Pancreas (tissue), 10 donors: ENCODE measurements around the gene NOS1AP. TPM values are rescaled to one million over a fixed set of nuclear protein-coding genes. Genes with fewer than 3 reads are reported as not detected.

ENCODE experiments used
- ATAC-seq, 4 donors: fragments of 200-7000 bp; cut with Tn5 transposase; one replicate each; pipeline versions ENCODE4 v1.8.0 to v1.9.1; 2020; ENCODE audit warnings: mild to moderate bottlenecking in 4 of 4, moderate library complexity in 4 of 4
- DNase-seq, 6 donors: peaks; one replicate each; pipeline ENCODE4 v3.0.0-alpha.2; 2020
- FAIRE-seq: peaks from 2 replicates; lab custom pipeline; 2012; peaks lifted over from hg19 to GRCh38; lab: Jason Lieb, UNC
- H3K27ac ChIP-seq, 4 donors: fragments of 200-600 bp; sonication (generic); 1 replicate in 3 of 4; 2 replicates in 1 of 4; pipeline versions ENCODE4 v1.5.0 to v1.8.0; 2020
- H3K27me3 ChIP-seq, 4 donors: fragments of 200-600 bp; one replicate each; pipeline ENCODE4 v1.8.0; 2021
- H3K36me3 ChIP-seq, 3 donors: fragments of 200-600 bp; sonication (generic) in 1 of 3; one replicate each; pipeline versions ENCODE4 v1.5.0 to v1.8.0; 2020 to 2021
- H3K4me1 ChIP-seq, 3 donors: fragments of 200-600 bp; one replicate each; pipeline ENCODE4 v1.8.0; 2021
- H3K4me3 ChIP-seq, 4 donors: fragments of 200-600 bp; sonication (generic) in 2 of 4; one replicate each; pipeline versions ENCODE4 v1.5.0 to v1.8.0; 2020 to 2021
- H3K9me3 ChIP-seq, 4 donors: fragments of 200-600 bp; one replicate each; pipeline ENCODE4 v1.8.0; 2021
- WGBS, 2 donors: extraction: QIAGEN DNeasy Blood & Tissue Kit; methylation state at CpG; one replicate each; pipeline ENCODE4 v1.1.7; 2013; 5-methylcytosine and 5-hydroxymethylcytosine counted together
- intact Hi-C, 3 donors: fragments of 100-400 bp; cut with DNase I; formaldehyde crosslinking; loops; one replicate each; pipeline versions ENCODE4 v1.11.1 to v1.14.2; 2022
- polyA plus RNA-seq, 2 donors: library from polyadenylated mRNA; stranded (reverse); fragments of 200-250 nt; gene quantifications; one replicate each; pipeline ENCODE4 v1.2.3, GENCODE V29; 2013
- total RNA-seq, 6 donors: library from RNA; stranded (reverse); fragmentation: NEBNext Ultra II Directional in 4 of 6; extraction: Animal tissue kit (Norgen Biotek cat#: 25700) in 4 of 6; gene quantifications; one replicate each; pipeline versions ENCODE4 v1.2.1 to v1.2.4, GENCODE V29; 2021 to 2023
- TF ChIP-seq, protein P1 (sequence below), 4 donors: fragments of 200-600 bp; sonication (generic) in 3 of 4; IDR thresholded peaks; one replicate each; pipeline versions ENCODE4 v1.5.0 to v1.8.0; 2021; ENCODE audit warnings: antibody characterized with exemption in 4 of 4
- donor health status: healthy with polysubstance abuse.
- donor health status: DM: no; HTN: no; CAD: no; lungs with moderate emphysema.
- donor health status: DM: no; HTN: no; CAD: no.
- donor health status: control.
- donor health status: control.
- donor health status: Bipolar disorder and iron deficiency.
- donor health status: DM: yes; HTN: yes; CAD: no.
- donor health status: DM: no; HTN: no; CAD: no.
- donor health status: DM: no; HTN: no; CAD: no.
- donor health status: DM: yes; HTN: yes; CAD: no.

NOS1AP gene
- total and polyA plus RNA-seq, 8 donors = 0.40 to 2.8 (median 1.7) TPM

DNA sequence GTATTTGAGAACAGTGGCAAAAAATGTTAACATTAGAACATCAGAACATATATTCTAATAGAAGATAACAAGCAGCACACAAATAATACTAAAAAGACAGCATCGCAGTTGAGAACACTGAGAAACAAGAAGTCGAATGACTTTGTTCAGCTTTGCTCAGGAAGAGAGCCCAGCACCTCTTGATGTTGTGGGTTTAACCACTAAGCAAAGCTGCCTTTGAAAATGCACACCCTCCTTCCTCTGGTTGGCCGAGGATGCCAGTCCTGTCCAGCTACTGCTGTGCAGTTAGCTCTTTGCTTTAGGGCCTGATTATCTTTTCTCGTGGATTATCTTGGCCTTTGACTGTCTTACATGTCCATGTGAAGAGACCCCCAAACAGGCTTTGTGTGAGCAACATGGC is 246.7 kb downstream of the NOS1AP start:
- TF ChIP-seq, protein P1, sequence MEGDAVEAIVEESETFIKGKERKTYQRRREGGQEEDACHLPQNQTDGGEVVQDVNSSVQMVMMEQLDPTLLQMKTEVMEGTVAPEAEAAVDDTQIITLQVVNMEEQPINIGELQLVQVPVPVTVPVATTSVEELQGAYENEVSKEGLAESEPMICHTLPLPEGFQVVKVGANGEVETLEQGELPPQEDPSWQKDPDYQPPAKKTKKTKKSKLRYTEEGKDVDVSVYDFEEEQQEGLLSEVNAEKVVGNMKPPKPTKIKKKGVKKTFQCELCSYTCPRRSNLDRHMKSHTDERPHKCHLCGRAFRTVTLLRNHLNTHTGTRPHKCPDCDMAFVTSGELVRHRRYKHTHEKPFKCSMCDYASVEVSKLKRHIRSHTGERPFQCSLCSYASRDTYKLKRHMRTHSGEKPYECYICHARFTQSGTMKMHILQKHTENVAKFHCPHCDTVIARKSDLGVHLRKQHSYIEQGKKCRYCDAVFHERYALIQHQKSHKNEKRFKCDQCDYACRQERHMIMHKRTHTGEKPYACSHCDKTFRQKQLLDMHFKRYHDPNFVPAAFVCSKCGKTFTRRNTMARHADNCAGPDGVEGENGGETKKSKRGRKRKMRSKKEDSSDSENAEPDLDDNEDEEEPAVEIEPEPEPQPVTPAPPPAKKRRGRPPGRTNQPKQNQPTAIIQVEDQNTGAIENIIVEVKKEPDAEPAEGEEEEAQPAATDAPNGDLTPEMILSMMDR (IDR thresholded peaks at IDR 0.05) = no peak
- no peak for ATAC-seq
- no peaks in the 10 kb centered on the region for H3K36me3 ChIP-seq
- H3K9me3 ChIP-seq = no peaks in the 10 kb centered on the region
- 90 to 92% methylated on average over 4 of the region's 4 CpGs for WGBS, 2 donors
- FAIRE-seq = no peak
- no peak for DNase-seq
- intact Hi-C loops = no loop called here
- no peak overlapping the region for H3K4me3 ChIP-seq
- H3K27me3 ChIP-seq = no peaks in the 10 kb centered on the region
- H3K4me1 ChIP-seq = no peaks in the 10 kb centered on the region
- no peak overlapping the region for H3K27ac ChIP-seq

DNA sequence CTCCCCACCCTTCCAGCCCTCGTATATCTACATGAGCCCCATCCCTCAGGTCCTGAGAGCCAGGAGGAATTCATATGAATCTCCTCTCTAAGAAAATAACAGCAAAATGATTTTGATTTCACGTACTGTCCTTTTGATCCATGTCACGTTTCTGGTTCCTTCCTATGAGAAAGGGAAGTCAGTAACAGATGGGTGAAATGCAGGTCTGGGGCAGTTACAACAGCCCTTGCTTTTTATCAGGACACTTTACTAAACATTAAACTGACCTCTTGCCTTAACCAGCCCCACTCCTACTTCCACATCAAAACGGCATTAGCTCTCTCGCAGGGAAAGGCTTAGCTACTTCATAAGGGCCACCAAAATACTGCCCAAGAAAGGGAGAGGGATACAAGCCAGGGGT is 248.1 kb downstream of the NOS1AP start:
- no peak overlapping the region for H3K27ac ChIP-seq
- intact Hi-C loops = no loop called here
- ATAC-seq = no peak

DNA sequence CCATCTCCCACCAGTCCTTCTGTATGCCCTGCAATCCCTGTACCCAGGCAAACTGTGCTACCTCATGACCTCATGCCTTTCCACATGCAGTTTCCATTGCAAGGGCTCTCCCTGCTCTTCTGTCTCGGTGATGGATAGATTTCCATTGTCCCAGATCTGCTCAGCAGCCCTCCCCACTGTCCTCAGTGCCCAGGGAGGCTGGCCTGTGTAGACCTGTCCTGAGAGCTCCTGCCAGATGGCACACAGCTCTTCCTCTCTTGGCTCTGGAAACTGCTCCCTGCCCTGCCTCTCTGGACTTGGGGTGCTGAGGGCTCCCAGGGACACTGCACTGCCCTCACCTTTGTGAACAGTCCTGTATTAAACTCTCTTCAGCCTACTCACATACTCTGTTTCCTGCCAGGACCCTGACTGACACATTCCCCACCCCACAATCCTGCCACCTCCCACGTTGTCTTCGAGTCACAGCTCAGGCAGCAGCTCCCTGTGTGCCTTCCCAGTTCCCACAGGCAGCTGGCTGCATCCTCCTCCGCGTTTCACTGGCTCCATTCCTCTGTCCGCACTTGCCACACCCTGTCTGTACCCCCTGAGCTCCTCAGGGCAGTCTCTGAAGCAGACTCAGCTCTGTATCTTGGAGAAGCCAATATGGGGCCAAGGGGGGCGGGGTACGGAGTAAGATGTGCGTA is 250.1 kb downstream of the NOS1AP start:
- Histone ChIP-seq H3K4me1 (no peaks in the 10 kb centered on the region), H3K9me3 (no peaks in the 10 kb centered on the region), H3K4me3 (no peak overlapping the region), H3K36me3 (no peaks in the 10 kb centered on the region), H3K27ac (no peak overlapping the region), H3K27me3 (no peaks in the 10 kb centered on the region)
- DNase-seq = no peak
- intact Hi-C loops = no loop called here
- no peak for FAIRE-seq
- ATAC-seq = no peak
- 86 to 89% methylated on average over 9 of the region's 9 CpGs for WGBS, 2 donors
- TF ChIP-seq, protein P1 (IDR thresholded peaks at IDR 0.05) = no peak

More for the DNA sequence above, 248.1 kb downstream of the NOS1AP start:
- 68 to 75% methylated on average over 5 of the region's 5 CpGs for WGBS, 2 donors
- Histone ChIP-seq H3K36me3 (no peaks in the 10 kb centered on the region), H3K4me3 (no peak overlapping the region), H3K9me3 (no peaks in the 10 kb centered on the region), H3K27me3 (no peaks in the 10 kb centered on the region), H3K4me1 (no peaks in the 10 kb centered on the region)
- FAIRE-seq (no peak), DNase-seq (no peak)
- TF ChIP-seq, protein P1 (IDR thresholded peaks at IDR 0.05) = no peak

DNA sequence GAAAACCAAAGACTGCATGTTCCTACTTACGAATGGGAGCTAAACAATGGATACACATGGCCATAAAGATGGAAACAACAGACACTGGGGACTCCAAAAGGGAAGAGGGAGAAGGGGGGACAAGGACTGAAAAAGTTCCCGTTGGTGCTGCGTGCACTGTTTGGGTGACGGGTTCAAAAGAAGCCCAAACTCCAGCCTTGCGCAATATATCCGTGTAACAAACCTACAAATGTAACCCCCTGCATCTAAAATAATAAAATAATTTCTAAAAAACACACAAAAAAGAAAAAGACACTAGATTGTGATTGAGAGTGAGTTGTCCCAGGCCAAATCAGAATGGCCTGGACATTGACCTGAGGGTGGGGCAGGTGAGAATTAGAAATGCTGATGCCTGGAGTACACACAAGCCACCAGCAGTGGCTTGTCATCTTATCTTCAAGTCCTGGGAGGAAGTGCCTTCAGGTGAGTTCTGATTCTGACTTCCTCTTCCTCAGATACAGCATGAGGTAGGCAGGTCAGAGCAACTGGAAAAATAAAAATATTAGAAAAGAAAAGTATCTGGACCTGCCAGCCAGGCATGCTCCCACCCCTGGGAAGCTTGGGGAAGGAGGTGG is 252.4 kb downstream of the NOS1AP start:
- ATAC-seq (no peak), DNase-seq (no peak), FAIRE-seq (no peak)
- Histone ChIP-seq H3K36me3 (no peaks in the 10 kb centered on the region), H3K27ac (no peak overlapping the region), H3K9me3 (no peaks in the 10 kb centered on the region), H3K4me3 (no peak overlapping the region), H3K4me1 (no peaks in the 10 kb centered on the region), H3K27me3 (no peaks in the 10 kb centered on the region)
- intact Hi-C loops = no loop called here
- WGBS, 2 donors = 90 to 91% methylated on average over 6 of the region's 6 CpGs
- TF ChIP-seq, protein P1 (IDR thresholded peaks at IDR 0.05) = no peak

DNA sequence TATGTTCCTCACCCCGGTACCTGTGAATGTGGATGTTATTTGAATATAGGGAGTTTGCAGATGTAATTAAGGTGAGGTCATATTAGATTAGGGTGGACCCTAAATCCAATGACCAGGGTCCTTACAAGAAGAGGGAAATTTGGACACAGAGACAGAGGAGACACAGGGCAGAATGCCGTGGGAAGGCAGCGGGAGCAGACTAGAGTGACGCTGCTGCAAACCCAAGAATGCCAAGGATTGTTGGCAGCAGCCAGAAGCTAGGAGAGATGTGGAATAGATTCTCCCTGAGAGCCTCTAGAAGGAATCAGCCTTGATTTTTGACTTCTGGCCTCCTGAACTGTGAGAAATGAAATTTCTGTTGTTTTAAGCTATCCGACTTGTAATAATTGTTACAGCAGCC is 253.5 kb downstream of the NOS1AP start:
- H3K4me1 ChIP-seq = no peaks in the 10 kb centered on the region
- H3K36me3 ChIP-seq = no peaks in the 10 kb centered on the region
- H3K4me3 ChIP-seq = no peak overlapping the region
- TF ChIP-seq, protein P1 (IDR thresholded peaks at IDR 0.05) = no peak
- DNase-seq = no peak
- H3K27me3 ChIP-seq = no peaks in the 10 kb centered on the region
- FAIRE-seq = no peak
- H3K9me3 ChIP-seq = no peaks in the 10 kb centered on the region
- 89 to 92% methylated on average over 5 of the region's 5 CpGs for WGBS, 2 donors
- intact Hi-C loops = no loop called here
- ATAC-seq = no peak
- H3K27ac ChIP-seq = no peak overlapping the region
